Stimulated activated CD4-positive, alpha-beta T cell treated with anti-CD3 and anti-CD28 coated beads, Interleukin-12 subunit alpha, Interleukin-12 subunit beta, amount 100 ng/mL, for 4 hours (primary cell): ENCODE measurements around the gene GPR61.

Experiments
- DNase-seq: peaks from one replicate; pipeline ENCODE4 v3.0.0-alpha.2; 2020

GPR61 gene

DNA sequence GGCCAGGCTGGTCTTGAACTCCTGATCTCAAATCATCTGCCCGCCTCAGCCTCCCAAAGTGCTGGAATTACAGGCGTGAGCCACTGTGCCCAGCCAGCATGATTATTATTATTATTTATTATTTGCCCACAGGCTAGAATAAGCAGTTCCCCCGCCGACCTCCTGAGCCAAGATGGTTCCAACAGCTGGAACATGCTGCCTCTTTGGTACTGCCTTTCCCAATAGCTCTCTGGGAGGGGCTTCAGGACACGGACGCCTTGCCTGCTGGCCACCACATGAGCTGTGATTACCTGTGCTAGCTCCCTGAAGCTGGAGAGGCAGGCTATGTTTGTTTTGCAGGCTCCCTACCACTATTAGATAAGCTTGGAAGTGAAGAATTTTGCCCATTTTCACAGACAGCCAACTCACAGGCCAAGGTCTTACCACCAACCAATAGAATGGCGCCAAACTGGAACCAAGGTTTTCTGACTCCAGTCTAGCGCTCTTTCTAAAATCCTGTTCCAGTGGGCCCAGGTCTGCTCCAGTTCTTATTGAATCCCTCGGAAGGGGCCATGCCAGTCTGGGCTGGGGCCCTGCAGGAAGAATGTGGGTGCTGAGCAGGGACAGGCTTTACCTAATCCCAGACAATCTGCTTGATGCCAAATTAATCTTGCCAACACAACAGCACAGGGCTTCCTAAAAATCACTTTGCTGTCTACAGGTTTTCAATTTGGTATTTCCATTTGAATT, 2.1 kb upstream of the GPR61 start:
- DNase-seq = no peak

- DNase-seq = no peak
These were observed 681 bp upstream of the GPR61 start for GRCh38 chr1:109538827-109539555.

GRCh38 chr1:109541102-109541501, 1.4 kb downstream of the GPR61 start:
- DNase-seq = no peak

DNA sequence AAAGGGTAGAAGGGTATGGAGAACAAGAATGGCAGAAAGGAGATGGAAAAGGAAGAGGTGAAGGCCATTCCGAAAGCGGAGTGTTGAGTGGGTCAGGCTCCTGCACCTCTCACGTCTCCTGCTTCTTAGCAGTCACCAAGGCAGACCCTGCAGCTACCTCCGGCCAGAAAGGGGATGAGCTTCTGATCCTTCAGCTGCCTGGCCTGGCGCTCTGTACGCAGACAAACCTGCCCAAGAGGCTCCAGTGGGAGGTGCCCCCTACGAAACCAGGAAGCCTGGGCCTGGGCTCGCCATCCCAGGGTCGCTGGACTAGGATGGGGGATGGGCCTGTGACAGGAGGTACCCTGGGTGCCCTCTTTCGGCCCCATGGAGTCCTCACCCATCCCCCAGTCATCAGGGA, 3.0 kb downstream of the GPR61 start:
- no peak for DNase-seq

DNA sequence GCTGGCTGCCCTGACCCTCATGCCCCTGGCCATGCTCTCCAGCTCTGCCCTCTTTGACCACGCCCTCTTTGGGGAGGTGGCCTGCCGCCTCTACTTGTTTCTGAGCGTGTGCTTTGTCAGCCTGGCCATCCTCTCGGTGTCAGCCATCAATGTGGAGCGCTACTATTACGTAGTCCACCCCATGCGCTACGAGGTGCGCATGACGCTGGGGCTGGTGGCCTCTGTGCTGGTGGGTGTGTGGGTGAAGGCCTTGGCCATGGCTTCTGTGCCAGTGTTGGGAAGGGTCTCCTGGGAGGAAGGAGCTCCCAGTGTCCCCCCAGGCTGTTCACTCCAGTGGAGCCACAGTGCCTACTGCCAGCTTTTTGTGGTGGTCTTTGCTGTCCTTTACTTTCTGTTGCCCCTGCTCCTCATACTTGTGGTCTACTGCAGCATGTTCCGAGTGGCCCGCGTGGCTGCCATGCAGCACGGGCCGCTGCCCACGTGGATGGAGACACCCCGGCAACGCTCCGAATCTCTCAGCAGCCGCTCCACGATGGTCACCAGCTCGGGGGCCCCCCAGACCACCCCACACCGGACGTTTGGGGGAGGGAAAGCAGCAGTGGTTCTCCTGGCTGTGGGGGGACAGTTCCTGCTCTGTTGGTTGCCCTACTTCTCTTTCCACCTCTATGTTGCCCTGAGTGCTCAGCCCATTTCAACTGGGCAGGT, 3.8 kb downstream of the GPR61 start:
- DNase-seq = no peak

DNA sequence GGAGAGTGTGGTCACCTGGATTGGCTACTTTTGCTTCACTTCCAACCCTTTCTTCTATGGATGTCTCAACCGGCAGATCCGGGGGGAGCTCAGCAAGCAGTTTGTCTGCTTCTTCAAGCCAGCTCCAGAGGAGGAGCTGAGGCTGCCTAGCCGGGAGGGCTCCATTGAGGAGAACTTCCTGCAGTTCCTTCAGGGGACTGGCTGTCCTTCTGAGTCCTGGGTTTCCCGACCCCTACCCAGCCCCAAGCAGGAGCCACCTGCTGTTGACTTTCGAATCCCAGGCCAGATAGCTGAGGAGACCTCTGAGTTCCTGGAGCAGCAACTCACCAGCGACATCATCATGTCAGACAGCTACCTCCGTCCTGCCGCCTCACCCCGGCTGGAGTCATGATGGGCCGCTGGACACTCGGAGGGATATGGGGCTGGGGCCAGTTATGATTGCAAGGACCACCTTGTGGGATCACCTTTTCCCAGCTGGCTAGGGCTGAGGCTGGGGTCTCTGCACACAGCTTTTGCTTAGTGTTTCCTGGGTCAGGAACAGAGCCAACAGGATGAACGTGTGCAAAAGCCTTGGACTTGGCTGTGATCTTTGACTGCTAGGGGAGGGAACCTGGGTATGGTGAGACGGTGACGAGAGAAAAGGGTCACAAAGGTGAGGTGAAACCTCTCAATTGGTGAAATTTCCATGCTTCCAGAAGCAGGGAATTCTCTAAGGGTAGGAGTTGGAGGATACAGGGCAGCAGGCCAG, 4.5 kb downstream of the GPR61 start:
- DNase-seq = no peak

GRCh38 chr1:109546311-109547109, 6.8 kb downstream of the GPR61 start:
- DNase-seq = peak; percentile 87

- DNase-seq = peak; percentile 15
These were observed 8.0 kb downstream of the GPR61 start for GRCh38 chr1:109547463-109548320.

- peak; percentile 89 for DNase-seq
These were observed 8.9 kb downstream of the GPR61 start, which contains the start of gene GNAI3 for GRCh38 chr1:109548321-109549267. Gene GNAI3, plus strand, starts transcription at chr1:109548615. Its CDS starts 106 bp downstream, at chr1:109548721.

DNA sequence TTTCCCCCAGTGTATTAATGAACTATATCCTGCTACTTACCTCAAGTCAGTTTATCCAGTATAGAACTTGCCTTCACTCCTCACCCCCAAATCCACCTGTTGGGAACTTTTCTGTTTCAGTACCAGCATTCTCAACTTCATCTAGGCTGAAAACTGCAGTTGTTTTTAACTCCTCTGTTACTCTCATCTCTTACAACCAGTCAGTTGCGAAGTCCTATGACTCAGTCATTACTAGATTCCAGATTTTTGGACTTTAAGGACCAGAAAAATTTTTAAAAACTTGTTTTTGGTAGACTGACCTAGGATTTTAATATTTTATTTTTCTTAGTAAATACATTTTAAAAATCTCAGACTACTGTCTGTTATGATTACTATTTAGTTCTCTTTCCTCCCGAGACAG, 16.9 kb downstream of the GPR61 start:
- DNase-seq = no peak

GRCh38 chr1:109557520-109557919, 17.8 kb downstream of the GPR61 start:
- DNase-seq = no peak

DNA sequence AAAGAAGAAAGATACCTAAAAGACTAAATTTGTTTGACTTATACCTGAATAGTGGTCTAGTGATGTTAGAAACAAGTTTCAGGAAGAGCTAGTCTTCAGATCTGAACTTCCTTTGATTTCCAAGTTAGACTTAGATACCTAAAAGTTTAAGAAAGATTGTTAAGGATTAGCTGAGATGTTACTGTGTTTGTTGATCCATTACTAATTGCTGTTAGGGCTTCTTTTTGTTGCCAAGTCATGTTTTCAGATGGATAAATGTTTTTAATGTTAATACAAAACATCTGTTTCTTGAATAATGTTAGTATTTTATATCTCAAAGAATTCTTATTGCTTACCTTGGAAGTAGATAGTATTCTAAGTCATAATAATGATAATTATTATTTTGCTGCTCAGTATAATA, 20.3 kb downstream of the GPR61 start:
- DNase-seq = no peak

- no peak for DNase-seq
These were observed 24.7 kb downstream of the GPR61 start for GRCh38 chr1:109564194-109564878.

- DNase-seq = no peak
These were observed 25.6 kb downstream of the GPR61 start for GRCh38 chr1:109565241-109565640.

DNA sequence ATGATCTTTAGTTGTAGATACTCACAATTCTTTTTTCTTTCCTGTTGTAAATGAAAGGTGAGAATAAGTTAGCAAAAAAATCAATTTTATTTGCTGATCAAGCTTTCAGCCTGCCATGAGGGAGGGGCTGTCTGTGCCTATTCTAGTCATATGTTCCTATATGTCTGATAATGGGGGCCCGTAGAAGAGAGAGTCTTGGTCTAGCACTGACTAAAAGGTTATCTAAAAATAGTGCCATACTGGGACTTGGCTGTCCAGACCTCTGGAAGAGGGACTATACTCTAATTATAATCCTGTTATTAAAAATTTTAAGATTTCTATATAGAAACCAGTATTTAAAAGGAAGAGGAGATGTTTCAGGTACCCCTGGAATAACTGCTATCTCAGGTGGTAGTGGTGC, 27.3 kb downstream of the GPR61 start:
- no peak for DNase-seq

GRCh38 chr1:109567877-109568672, 28.4 kb downstream of the GPR61 start:
- DNase-seq = no peak

- DNase-seq = no peak
These were observed 29.7 kb downstream of the GPR61 start for GRCh38 chr1:109569323-109569722.

GRCh38 chr1:109570414-109570813, 30.7 kb downstream of the GPR61 start:
- DNase-seq = no peak
